ENCODE data around the gene TMC4.
"Not testable (repeated sequence)": the region's sequence is repeated elsewhere in the genome, so short reads cannot be mapped to it uniquely, and the experiment has no call there.

TMC4 gene

GRCh38 chr19:54201980-54202379 lies 29.0 kb upstream of the TMC4 start:
- DNase-seq = no peak

GRCh38 chr19:54201172-54201701 lies 28.3 kb upstream of the TMC4 start:
- DNase-seq = no peak

- DNase-seq = no peak
Observed at GRCh38 chr19:54199401-54199800, 26.4 kb upstream of the TMC4 start.

GRCh38 chr19:54197121-54197520 lies 24.2 kb upstream of the TMC4 start:
- no peak for DNase-seq

- no peak for DNase-seq
Observed at GRCh38 chr19:54196536-54196935, 23.6 kb upstream of the TMC4 start.

- not testable (repeated sequence) for DNase-seq
Observed at GRCh38 chr19:54194463-54194862, 21.5 kb upstream of the TMC4 start.

GRCh38 chr19:54193011-54193410 lies 20.1 kb upstream of the TMC4 start:
- DNase-seq = no peak

- no peak for DNase-seq
Observed at GRCh38 chr19:54191811-54192453, 19.0 kb upstream of the TMC4 start.

GRCh38 chr19:54191011-54191810 lies 18.3 kb upstream of the TMC4 start, which contains the start of gene TSEN34:
TSEN34 (plus strand) TSS chr19:54191308; CDS start chr19:54191365, 57 bp downstream.
- DNase-seq = peak; percentile 69 to 76

GRCh38 chr19:54190503-54191010 lies 17.6 kb upstream of the TMC4 start:
- DNase-seq = peak; percentile 99

GRCh38 chr19:54189735-54190502 lies 17.0 kb upstream of the TMC4 start:
- DNase-seq = peak; percentile 99

- no peak for DNase-seq
Observed at GRCh38 chr19:54189145-54189734, 16.3 kb upstream of the TMC4 start, which contains the start of gene MBOAT7. MBOAT7 (minus strand) TSS chr19:54189580; CDS start chr19:54188508, 1,072 bp downstream.

- peak; percentile 85 to 89 for DNase-seq
Observed at GRCh38 chr19:54188215-54188871, 15.4 kb upstream of the TMC4 start.

- DNase-seq = no peak
Observed at GRCh38 chr19:54186934-54187381, 14.0 kb upstream of the TMC4 start.

GRCh38 chr19:54186351-54186750 lies 13.4 kb upstream of the TMC4 start:
- no peak for DNase-seq

- no peak for DNase-seq
Observed at GRCh38 chr19:54183431-54183830, 10.5 kb upstream of the TMC4 start.

- not testable (repeated sequence) for DNase-seq
Observed at GRCh38 chr19:54181894-54182293, 8.9 kb upstream of the TMC4 start.

- DNase-seq = no peak
Observed at GRCh38 chr19:54180691-54181091, 7.7 kb upstream of the TMC4 start.

GRCh38 chr19:54179921-54180461 lies 7.0 kb upstream of the TMC4 start:
- peak in 1 of 2 experiments; percentile 27 for DNase-seq

GRCh38 chr19:54179262-54179852 lies 6.4 kb upstream of the TMC4 start:
- no peak for DNase-seq

All from Kasumi-1 (cell line).